Testis (tissue), 3 donors: Measurements from ENCODE around the gene DCP1B. TPM values are rescaled to one million over a fixed set of nuclear protein-coding genes. Genes with fewer than 3 reads are reported as not detected.

Source experiments
- DNase-seq: peaks from one replicate; pipeline ENCODE4 v3.0.0-alpha.2; 2019
- H3K27ac ChIP-seq, 2 donors: fragments of 200-600 bp; sonication (generic); one replicate each; pipeline ENCODE4 v1.5.1; 2019
- H3K27me3 ChIP-seq: fragments of 200-600 bp; sonication (generic); one replicate; pipeline ENCODE4 v1.5.1; 2019
- H3K36me3 ChIP-seq: fragments of 200-600 bp; sonication (generic); one replicate; pipeline ENCODE4 v1.5.1; 2017; ENCODE audit warnings: low read depth; ENCODE audit errors: missing control alignments
- H3K4me1 ChIP-seq: fragments of 200-600 bp; sonication (generic); one replicate; pipeline ENCODE4 v1.5.1; 2019
- H3K4me3 ChIP-seq, 2 donors: fragments of 200-600 bp; sonication (generic); one replicate each; pipeline ENCODE4 v1.5.1; 2017 to 2019
- H3K9me3 ChIP-seq: fragments of 200-600 bp; sonication (generic); one replicate; pipeline ENCODE4 v1.5.1; 2017
- CTCF ChIP-seq, 3 experiments: fragments of 450-650 bp in 2 of 3; fragments of 200-600 bp in 1 of 3; sonication (generic) in 1 of 3; IDR thresholded peaks; one replicate each; pipeline ENCODE4 v1.5.1; 2016 to 2019; ENCODE audit warnings: antibody characterized with exemption in 3 of 3, mild to moderate bottlenecking in 2 of 3, moderate library complexity in 1 of 3
- POLR2A ChIP-seq: fragments of 450-650 bp; IDR thresholded peaks from one replicate; pipeline ENCODE4 v1.6.1; 2017; ENCODE audit warnings: antibody characterized with exemption, mild to moderate bottlenecking, moderate library complexity
- WGBS, 2 donors: methylation state at CpG; one replicate each; pipeline ENCODE4 v1.1.5; 2018; 5-methylcytosine and 5-hydroxymethylcytosine counted together
- intact Hi-C: fragments of 100-400 bp; cut with DNase I; formaldehyde crosslinking; loops from one replicate; pipeline ENCODE4 v1.15.1; 2023; ENCODE audit warnings: low total_unique reads
- polyA plus RNA-seq: library from polyadenylated mRNA; stranded (reverse); fragments of 350-450 nt; fragmentation: Illumina TruSeq; extraction: RNeasy Lipid Tissue Mini Kit (QIAGEN cat#74804); gene quantifications from one replicate; pipeline ENCODE4 v1.2.3, GENCODE V29; 2014; ENCODE audit warnings: low read depth, low replicate concordance; ENCODE audit not compliant: insufficient read depth
- total RNA-seq, 2 donors: library from RNA; depleted of rRNA; stranded (reverse); fragments of >200 nt; gene quantifications; one replicate each; pipeline ENCODE4 v1.2.3, GENCODE V29; 2016

The DCP1B gene
- total and polyA plus RNA-seq, 3 donors from 2014 or later: 36.6 to 56.1 (median 40.0) TPM

- H3K27me3 ChIP-seq: no peaks in the 10 kb centered on the region
- H3K4me3 ChIP-seq: no peak overlapping the region
- TF ChIP-seq POLR2A: no peak
- no peak for TF ChIP-seq CTCF (IDR thresholded peaks at IDR 0.05)
- H3K4me1 ChIP-seq: no peaks in the 10 kb centered on the region
- H3K36me3 ChIP-seq: no peaks in the 10 kb centered on the region
- intact Hi-C loops: no loop called here
- H3K9me3 ChIP-seq: no peaks in the 10 kb centered on the region
- H3K27ac ChIP-seq: no peak overlapping the region
- no peak for DNase-seq
These were observed 99.4 kb downstream of the DCP1B start for GRCh38 chr12:1904875-1905274.

- H3K27me3 ChIP-seq: no peaks in the 10 kb centered on the region
- H3K36me3 ChIP-seq: no peaks in the 10 kb centered on the region
- H3K4me1 ChIP-seq: no peaks in the 10 kb centered on the region
- TF ChIP-seq POLR2A (no peak), CTCF (IDR thresholded peaks at IDR 0.05) (no peak)
- 71 to 79% methylated on average over 5 of the region's 5 CpGs for WGBS, 2 donors
- no peak overlapping the region for H3K4me3 ChIP-seq
- no peaks in the 10 kb centered on the region for H3K9me3 ChIP-seq
- no peak for DNase-seq
- H3K27ac ChIP-seq: no peak overlapping the region
- intact Hi-C loops: no loop called here
These were observed 107.3 kb downstream of the DCP1B start for GRCh38 chr12:1896964-1897363.

Other genes with a start within 250 kb of the DCP1B start
- gene LRTM2, start 183.9 kb downstream of the DCP1B start, total RNA-seq: under 1 TPM; 0.39 to 0.43 TPM
- 0.96 TPM for gene LRTM2, start 183.9 kb downstream of the DCP1B start, polyA plus RNA-seq
- 10 to 100 TPM; 15.8 to 18.3 TPM for gene CACNA2D4, start 85.8 kb downstream of the DCP1B start, total RNA-seq
- gene CACNA2D4, start 85.8 kb downstream of the DCP1B start, polyA plus RNA-seq: 10.8 TPM
- 10 to 100 TPM; 20.3 to 36.8 TPM for gene CACNA1C, start 48.5 kb upstream of the DCP1B start, total RNA-seq
- gene CACNA1C, start 48.5 kb upstream of the DCP1B start, polyA plus RNA-seq: 32.0 TPM